GM18517 (cell line): ENCODE results near the gene BCAP31.
A peak's percentile ranks its signal among the peaks of the same experiment; 100 is the strongest.

Experiments
- ATAC-seq: cut with Tn5 transposase; IDR thresholded peaks from one replicate; pipeline ENCODE4 v1.9.1; 2021; ENCODE audit warnings: mild to moderate bottlenecking, moderate library complexity; ENCODE audit not compliant: unreplicated experiment

The BCAP31 gene

DNA sequence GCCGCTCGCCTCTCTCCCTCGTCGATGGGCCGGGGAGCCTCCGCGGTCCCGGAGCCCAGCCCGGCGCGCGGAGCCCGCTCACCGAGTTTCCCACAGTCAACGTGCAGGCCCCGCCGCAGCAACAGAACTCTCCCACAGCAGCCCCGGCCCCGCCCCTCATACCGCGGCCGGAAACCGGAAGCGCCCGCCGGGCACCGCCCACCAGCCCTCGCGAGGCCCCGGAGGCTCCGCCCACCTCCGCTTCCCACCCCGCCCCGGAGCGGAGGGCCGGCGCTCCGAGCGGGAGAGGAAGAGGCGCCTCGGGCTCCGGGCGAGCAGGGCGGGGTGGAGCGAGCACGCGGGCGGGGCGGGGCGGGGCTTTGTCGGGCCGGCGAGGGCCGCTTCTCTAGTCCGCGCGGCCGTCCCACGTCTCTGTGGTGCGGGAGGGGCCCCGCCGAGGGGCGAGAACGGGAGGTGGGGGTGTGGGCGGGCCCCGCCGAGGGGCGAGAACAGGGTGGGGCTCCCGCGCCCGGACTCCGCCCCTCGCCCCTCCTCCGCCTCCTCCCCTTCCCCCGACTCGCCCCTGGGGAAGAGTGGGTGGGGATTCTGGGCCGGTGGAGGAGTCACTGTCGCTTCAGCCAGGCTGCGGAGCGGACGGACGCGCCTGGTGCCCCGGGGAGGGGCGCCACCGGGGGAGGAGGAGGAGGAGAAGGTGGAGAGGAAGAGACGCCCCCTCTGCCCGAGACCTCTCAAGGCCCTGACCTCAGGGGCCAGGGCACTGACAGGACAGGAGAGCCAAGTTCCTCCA is at the start of gene BCAP31, which contains the start of gene ABCD1:
Gene BCAP31 (minus strand): TSS at position 136 of the 787 bp plus-strand sequence. CDS start 1,143 bp downstream, outside the sequence.
Gene ABCD1 (plus strand): TSS at position 605 of the 787 bp plus-strand sequence. CDS start 411 bp downstream, outside the sequence.
- ATAC-seq = peak; percentile 49

DNA sequence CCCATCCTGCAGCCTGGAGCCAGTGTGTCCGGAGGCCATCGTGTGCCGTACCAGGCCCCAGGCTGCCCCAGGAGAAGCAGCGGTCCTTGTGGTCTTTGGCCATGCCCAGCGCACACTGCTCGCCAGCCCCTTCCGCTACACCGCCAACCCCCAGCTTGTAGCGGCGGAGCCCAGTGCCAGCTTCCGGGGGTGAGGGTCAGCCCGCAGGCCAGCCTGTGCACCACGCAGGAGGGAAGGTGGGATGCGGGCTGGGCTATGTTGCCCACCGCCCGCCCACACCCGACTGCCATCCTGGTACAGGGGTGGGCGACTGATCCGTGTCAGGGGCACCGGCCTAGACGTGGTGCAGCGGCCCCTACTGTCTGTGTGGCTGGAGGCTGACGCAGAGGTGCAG is 49.0 kb upstream of the BCAP31 start:
- no peak for ATAC-seq

DNA sequence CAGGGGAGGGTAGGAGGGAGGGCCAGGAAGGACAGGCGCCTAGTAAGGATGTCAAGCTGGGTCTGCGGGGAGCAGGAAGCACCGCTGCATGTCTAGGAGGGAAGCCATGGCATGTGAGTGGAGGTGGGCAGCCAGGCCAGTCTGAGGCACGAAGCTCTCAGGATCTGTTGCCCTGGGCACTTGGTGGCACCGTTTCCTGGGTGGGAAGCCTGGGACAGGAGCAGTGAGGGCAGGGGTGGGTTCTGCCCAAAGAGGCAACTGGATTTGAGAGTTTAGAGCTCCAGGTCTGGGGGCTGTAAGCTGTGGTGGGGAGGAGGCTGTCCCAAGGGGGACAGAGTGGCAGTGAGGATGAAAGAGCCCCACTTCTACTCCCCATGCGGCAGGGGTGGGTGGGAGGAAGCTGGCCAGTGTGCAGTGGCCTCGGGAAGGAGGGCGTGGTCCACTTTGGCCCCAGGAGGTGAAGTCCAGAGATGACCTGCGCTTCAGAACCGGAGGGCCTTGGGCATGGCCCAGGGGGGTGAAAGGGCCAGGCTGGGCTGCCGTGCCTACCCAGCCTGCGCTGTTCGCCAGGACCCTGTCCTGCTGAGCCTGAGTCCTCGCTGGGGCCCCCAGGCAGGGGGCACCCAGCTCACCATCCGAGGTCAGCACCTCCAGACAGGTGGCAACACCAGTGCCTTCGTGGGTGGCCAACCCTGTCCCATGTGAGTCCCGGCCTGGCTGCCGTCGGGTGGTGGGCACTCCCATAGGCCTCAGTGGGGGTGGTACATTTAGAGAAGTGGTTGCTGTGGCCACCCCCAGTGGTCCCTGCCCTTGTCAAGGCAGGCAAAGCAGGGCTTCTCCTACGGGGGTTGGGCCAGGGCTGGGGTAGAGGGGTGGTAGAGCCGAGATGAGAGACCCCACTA is 48.4 kb upstream of the BCAP31 start:
- no peak for ATAC-seq

DNA sequence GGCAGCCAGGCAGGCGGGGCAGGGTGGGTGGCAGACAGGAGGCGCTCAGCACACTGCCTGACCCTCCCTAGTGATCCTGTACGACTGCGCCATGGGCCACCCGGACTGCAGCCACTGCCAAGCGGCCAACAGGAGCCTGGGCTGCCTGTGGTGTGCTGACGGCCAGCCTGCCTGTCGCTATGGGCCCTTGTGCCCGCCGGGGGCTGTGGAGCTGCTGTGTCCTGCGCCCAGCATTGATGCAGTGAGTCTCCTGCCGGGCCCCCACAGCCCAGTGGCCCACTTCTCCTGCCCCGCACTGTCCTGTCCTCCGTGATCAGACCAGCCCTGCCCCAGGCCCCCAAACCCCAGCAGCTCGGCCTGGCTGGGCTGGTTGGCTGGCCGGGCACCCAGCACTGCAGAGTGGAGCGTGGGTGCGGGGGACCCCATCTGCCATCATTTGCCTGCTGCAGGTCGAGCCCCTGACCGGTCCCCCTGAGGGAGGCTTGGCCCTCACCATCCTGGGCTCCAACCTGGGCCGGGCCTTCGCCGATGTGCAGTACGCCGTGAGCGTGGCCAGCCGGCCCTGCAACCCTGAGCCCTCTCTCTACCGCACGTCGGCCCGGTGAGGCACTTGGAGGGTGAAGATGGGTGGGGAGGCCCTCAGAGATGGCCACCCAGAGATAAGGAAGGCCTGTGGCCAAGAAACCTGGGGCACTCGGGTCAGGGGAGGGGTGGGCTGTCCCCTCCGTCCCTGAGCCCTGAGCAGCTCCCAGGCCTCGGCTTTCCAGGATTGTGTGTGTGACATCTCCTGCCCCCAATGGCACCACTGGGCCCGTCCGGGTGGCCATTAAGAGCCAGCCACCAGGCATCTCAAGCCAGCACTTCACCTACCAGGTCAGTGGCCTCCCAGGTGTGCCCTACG is 47.5 kb upstream of the BCAP31 start:
- ATAC-seq = no peak

DNA sequence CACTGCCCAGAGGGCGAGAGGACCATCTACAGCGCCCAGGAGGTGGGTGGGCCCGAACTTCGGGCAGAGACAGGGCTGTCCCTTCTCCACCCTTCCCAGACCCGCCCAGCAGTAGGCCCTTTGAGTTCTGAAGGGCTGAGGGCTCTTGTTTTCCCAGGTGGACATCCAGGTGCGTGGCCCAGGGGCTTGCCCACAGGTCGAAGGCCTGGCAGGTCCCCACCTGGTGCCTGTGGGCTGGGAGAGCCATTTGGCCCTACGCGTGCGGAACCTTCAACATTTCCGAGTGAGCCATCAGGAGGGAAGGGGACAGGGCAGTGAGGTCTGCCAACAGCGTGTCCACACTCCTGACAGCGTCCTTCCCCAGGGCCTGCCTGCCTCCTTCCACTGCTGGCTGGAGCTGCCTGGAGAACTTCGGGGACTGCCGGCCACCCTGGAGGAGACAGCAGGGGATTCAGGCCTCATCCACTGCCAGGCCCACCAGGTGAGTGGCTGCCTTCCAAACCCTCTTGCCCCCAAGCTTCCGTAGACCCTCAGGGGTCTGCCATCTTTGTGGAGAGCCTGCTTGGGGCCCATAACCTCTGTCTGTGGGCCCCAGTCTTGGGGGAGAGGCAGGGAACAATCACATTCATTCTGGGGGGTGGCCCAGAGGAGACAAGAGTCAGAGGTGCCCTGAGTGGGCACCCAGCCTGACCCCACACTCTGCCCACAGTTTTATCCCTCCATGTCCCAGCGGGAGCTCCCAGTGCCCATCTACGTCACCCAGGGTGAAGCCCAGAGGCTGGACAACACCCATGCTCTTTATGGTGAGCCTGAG is 46.6 kb upstream of the BCAP31 start:
- no peak for ATAC-seq

DNA sequence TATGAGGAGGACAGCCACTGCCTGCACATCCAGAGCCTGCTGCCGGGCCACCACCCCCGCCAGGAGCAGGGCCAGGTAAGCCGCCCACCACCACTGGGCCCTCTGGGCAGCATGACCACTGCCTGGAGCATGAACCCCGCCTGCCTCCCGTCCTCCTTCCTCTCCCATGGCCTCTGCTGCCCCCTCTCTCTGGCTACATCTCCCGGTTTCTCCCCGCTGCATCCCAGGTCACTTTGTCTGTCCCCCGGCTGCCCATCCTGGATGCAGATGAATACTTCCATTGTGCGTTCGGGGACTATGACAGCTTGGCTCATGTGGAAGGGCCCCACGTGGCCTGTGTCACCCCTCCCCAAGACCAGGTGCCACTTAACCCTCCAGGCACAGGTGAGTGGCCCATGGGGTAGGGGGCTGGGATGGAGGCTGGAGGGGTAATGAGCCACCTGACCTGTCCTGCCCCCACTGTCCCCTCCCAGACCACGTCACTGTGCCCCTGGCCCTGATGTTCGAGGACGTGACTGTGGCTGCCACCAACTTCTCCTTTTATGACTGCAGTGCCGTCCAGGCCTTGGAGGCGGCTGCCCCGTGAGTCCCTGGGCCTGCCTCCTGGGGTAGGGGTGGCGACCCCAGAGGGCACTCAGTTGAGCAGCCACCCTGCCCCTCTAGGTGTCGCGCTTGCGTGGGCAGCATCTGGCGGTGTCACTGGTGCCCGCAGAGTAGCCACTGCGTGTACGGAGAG is 45.8 kb upstream of the BCAP31 start:
- no peak for ATAC-seq

DNA sequence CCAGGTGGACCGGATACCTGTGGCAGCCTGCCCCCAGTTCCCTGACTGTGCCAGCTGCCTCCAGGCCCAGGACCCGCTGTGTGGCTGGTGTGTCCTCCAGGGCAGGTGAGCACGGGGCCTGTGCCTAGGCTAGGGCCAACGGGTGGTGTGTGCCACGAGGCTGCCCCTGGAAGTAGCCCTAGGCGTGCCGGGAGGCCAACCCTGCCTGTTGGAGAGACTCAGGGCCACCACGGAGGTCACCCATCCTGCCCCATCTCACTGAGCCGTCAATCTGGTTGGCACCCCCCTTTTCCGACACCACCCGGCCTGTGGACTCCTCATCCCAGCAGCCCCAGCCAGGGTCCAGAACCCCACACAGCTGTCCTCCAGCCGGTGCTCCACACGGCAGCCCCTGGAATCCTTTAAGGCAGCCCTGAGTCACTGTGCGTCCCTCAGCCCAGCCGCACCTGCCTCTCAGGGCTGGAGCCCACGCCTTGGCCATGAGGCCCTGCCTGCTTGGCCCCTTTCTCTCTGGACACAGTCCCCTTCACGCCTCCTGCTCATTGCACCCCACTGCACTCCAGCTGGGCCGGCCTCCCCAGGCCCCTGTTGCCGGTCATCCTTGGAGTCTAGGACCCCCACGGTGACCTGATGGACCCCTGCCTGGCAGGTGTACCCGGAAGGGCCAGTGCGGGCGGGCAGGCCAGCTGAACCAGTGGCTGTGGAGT is 45.1 kb upstream of the BCAP31 start:
- no peak for ATAC-seq

DNA sequence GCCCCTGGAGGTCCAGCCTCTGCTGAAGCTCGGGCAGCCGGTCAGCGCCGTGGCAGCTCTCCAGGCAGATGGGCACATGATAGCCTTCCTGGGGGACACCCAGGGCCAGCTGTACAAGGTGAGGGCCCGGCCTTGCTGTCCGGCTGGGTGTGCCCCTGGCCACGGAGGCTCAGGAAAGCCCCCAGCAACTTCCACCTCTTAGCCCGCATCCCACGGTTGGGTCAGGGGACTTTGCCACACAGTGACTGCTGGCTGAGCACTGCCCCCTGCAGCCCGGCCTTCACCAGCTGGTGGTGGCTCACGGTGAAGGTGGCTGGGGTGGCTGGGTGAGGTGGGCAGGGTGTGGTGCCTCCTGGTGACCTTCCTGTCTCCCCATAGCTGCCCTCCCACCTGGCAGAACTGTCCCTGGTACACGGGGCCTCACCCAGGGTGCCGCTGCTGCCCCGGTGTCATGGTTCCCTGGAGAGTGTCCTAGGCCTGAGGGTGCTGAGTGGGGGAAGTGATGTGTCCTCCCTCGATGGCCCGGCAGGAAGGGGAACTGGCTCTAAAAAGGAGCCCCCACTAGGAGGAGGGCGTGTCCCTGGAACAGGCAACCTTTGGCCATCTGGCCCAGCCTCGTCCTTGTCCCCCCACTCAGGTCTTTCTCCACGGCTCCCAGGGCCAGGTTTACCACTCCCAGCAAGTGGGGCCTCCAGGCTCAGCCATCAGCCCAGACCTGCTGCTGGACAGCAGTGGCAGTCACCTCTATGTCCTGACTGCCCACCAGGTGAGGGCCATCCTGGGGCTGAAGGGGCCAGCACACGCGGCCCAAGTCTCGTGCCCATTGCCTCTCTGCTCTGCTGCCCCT is 44.3 kb upstream of the BCAP31 start:
- no peak for ATAC-seq

DNA sequence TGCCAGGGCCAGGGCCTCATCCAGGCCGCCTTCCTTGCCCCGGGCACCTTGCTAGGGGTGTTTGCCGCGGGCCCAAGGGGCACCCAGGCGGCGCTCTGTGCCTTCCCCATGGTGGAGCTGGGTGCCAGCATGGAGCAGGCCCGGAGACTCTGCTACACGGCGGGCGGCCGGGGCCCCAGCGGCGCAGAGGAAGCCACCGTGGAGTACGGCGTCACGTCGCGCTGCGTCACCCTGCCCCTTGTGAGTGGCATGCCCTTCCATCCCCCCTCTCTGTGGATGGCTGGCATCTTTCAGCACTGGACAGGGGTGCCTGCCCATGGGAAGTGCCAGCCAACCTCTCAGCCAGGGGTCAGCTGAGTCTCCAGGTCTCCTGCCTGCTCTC is 43.5 kb upstream of the BCAP31 start:
- no peak for ATAC-seq

DNA sequence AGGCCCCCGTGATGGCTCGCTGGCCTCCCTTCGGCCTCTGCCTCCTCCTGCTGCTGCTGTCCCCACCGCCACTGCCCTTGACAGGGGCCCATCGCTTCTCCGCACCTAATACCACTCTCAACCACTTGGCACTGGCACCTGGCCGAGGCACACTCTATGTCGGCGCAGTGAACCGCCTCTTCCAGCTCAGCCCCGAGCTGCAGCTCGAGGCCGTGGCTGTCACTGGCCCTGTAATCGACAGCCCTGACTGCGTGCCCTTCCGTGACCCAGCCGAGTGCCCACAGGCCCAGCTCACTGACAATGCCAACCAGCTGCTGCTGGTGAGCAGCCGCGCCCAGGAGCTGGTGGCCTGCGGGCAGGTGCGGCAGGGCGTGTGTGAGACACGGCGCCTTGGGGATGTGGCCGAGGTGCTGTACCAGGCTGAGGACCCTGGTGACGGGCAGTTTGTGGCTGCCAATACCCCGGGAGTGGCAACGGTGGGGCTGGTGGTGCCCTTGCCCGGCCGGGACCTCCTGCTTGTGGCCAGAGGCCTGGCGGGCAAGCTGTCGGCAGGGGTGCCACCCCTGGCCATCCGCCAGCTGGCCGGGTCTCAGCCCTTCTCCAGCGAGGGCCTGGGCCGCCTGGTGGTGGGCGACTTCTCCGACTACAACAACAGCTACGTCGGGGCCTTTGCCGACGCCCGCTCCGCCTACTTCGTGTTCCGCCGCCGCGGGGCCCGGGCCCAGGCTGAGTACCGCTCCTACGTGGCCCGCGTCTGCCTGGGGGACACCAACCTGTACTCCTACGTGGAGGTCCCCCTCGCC is 42.9 kb upstream of the BCAP31 start:
- ATAC-seq = no peak

DNA sequence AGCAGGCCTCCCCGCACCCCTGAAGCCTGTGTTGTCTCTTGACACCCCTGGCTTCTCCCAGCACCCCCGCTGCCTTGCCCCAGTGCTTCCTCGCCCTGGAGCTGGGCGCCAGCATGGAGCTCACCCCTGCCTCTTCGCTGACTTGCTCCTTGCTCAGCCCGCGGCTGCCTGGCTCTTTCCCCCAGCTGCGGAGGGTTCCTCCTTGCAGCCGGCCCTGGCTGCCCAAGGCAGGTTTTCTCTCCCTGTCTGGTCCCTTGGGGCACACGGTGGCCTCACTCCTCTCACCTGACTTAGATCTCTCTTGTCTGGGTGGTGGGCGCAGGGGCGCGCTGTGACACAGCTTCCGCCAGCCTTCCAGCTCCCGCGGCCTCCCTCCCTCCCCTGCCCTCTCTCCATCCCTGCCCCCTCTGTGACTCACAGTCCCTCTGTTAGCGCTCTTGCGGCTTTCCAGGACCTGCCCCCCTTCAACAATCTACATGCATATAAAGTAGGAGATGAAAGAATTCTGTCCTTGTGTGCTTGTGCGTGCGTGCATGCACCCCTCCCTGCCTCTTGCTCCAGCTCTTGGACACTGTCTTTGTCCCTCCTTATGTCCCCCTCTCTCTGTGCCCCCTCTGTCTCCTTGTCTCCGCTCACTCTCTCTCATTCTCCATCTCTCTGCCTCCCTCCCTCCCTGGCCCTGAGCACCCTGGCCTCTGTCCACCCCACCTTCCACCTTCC is 42.1 kb upstream of the BCAP31 start:
- no peak for ATAC-seq

DNA sequence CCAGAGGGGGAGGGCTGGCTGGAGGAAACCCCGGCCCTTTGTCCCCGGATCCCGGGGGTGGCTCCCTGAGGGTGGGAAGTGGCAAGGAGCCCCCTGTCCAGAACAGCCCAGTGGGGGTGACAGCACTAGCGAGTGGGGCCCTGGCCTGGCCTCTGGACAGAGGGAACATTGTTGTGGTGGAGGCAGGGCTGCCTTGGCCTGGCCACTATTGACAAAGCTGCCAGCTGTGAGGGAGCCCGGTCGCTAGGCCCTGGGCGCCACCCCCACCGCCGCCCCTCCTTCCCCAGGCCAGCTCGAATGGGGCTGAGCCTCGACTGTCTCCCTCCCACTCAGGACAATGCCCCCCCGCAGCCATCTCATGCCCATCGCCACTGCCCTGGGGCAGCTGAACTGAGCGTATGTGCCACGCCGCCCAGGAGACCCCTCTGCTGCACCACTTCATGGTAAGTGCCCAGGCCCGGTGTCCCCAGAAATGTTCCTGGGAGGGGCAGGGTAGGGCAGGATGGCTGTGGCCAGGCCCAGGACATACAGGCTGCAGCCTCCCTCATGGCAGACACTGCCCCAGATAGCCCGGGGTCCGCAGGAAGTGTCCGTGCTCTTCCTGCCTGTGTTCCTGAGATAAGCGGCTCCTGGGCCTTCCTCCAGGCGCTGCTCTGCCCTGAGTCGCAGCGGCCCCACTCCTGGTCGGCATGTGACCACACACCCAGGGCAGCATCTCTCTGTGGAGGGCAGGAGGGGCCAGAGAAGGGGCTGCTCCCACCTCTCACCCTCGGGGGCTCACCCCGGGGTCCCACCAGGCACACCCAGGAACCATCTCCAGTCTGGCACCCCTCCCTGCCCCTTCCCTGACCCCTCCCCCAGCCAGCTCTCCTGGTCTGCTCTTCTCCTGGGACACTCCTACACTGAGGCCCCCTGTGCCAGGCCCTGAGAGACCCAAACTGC is 41.2 kb upstream of the BCAP31 start:
- ATAC-seq = no peak

DNA sequence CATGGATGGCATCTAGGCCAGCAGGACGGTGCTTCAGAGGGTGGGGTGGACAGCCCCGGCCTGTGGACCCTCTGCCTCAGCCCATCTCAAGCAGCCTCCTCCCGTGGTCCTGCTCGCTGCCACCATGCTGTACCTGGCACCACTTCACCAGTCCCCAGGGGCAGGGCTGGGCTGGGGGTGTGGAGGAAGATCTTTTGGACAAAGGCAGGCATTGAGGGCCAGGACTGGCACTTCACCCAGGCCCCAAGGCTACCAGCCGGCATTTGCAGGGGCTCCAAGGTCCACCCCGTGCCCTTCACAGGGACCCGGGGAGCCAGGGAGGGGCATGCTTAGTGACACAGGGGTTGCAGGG is 40.6 kb upstream of the BCAP31 start:
- no peak for ATAC-seq

DNA sequence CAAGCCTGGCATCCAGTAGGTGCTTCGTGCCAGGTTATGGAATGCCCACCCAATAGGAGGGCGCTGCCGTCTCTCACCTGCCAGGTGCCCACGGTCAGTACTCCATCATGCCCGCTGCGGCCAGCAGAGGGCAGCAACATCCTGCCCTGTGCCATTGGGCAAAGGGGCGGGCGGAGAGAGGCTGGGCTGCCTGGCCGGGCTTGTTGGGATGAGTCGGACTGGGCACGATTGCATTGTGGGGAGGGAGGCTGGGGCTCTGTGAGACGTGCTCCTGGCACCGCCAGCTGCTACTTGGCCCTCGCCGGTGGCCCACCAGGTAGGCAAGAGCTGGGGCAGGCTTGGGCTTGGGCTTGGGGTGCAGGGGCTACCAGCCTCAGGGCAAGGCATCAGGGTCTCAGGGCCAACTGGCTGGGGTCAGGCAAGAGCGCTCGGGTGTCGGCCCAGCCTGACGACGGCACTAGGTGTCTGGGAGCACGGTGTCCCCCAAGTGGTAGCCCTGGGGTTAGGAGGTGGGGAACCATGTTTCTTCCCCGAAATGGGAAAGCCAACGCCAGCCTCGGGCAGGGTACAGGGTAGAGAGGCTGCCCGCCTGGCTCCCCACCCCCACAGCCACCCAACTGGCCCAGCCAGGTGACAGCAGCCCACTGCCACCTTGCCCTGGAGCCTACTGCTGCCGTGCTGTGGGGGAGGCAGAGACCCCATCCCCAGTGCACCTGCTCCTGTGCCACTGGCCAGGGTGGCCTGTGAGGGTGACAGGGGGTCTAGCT is 40.0 kb upstream of the BCAP31 start, which contains the start of gene PLXNB3:
Gene PLXNB3 (plus strand): TSS at position 261 of the 767 bp plus-strand sequence. CDS start 1,287 bp downstream, outside the sequence.
- ATAC-seq = no peak
